ENCODE results near the gene BACH2. TPM values are rescaled to one million over a fixed set of nuclear protein-coding genes. Genes with fewer than 3 reads are reported as not detected.
A peak's percentile ranks its signal among the peaks of the same experiment; 100 is the strongest.

Gene BACH2
- total RNA-seq, 1 donor from 2014 or later = 2.1 TPM

DNA sequence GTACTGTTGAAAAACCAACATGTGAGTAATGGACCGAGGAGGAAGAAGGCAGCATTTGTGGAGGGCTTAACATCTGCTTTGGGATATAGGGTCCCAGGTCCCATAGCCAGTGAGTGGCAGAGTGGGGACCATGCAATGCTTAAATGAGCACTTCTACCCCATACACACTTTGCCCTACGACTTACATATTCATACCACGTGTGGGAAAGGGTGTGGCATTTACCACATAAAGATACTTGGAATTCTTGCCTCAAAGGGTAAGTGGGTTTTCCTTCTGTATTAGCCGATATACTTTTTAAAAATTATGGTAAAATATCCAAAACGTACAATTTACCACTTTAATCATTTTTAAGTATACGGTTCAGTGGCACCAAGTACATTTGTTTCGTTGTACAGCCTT lies 199.3 kb downstream of the BACH2 start:
- Histone ChIP-seq H3K27me3 (ENCODE audit: control insufficient read depth, insufficient read depth, low read length) (no peaks in the 10 kb centered on the region), H3K4me3 (ENCODE audit: low read depth, low read length) (no peak overlapping the region), H3K36me3 (ENCODE audit: control insufficient read depth, insufficient read depth, low read length) (no peaks in the 10 kb centered on the region)
- no peak for FAIRE-seq
- peak; percentile 64 for DNase-seq (ENCODE audit: low read depth)
- TF ChIP-seq, protein P1, sequence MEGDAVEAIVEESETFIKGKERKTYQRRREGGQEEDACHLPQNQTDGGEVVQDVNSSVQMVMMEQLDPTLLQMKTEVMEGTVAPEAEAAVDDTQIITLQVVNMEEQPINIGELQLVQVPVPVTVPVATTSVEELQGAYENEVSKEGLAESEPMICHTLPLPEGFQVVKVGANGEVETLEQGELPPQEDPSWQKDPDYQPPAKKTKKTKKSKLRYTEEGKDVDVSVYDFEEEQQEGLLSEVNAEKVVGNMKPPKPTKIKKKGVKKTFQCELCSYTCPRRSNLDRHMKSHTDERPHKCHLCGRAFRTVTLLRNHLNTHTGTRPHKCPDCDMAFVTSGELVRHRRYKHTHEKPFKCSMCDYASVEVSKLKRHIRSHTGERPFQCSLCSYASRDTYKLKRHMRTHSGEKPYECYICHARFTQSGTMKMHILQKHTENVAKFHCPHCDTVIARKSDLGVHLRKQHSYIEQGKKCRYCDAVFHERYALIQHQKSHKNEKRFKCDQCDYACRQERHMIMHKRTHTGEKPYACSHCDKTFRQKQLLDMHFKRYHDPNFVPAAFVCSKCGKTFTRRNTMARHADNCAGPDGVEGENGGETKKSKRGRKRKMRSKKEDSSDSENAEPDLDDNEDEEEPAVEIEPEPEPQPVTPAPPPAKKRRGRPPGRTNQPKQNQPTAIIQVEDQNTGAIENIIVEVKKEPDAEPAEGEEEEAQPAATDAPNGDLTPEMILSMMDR (IDR thresholded peaks at IDR 0.05; ENCODE audit: insufficient read depth, low read length, severe bottlenecking) = no peak

- Histone ChIP-seq H3K27me3 (ENCODE audit: control insufficient read depth, insufficient read depth, low read length) (no peaks in the 10 kb centered on the region), H3K4me3 (ENCODE audit: low read depth, low read length) (no peak overlapping the region), H3K36me3 (ENCODE audit: control insufficient read depth, insufficient read depth, low read length) (no peaks in the 10 kb centered on the region)
- TF ChIP-seq, protein P1 (IDR thresholded peaks at IDR 0.05; ENCODE audit: insufficient read depth, low read length, severe bottlenecking) = no peak
- DNase-seq (ENCODE audit: low read depth) (no peak), FAIRE-seq (no peak)
These were observed 199.8 kb downstream of the BACH2 start for GRCh38 chr6:90096818-90097217.

- FAIRE-seq (no peak), DNase-seq (ENCODE audit: low read depth) (no peak)
- H3K36me3 ChIP-seq (ENCODE audit: control insufficient read depth, insufficient read depth, low read length) = no peaks in the 10 kb centered on the region
- TF ChIP-seq, protein P1 (IDR thresholded peaks at IDR 0.05; ENCODE audit: insufficient read depth, low read length, severe bottlenecking) = no peak
- H3K4me3 ChIP-seq (ENCODE audit: low read depth, low read length) = no peak overlapping the region
- H3K27me3 ChIP-seq (ENCODE audit: control insufficient read depth, insufficient read depth, low read length) = no peaks in the 10 kb centered on the region
These were observed 200.9 kb downstream of the BACH2 start for GRCh38 chr6:90095788-90096187.

GRCh38 chr6:90095145-90095544 lies 201.5 kb downstream of the BACH2 start:
- DNase-seq (ENCODE audit: low read depth) (no peak), FAIRE-seq (no peak)
- H3K36me3 ChIP-seq (ENCODE audit: control insufficient read depth, insufficient read depth, low read length) = no peaks in the 10 kb centered on the region
- no peaks in the 10 kb centered on the region for H3K27me3 ChIP-seq (ENCODE audit: control insufficient read depth, insufficient read depth, low read length)
- TF ChIP-seq, protein P1 (IDR thresholded peaks at IDR 0.05; ENCODE audit: insufficient read depth, low read length, severe bottlenecking) = no peak
- no peak overlapping the region for H3K4me3 ChIP-seq (ENCODE audit: low read depth, low read length)

GRCh38 chr6:90093558-90094073 lies 203.0 kb downstream of the BACH2 start:
- H3K36me3 ChIP-seq (ENCODE audit: control insufficient read depth, insufficient read depth, low read length) = no peaks in the 10 kb centered on the region
- FAIRE-seq (no peak), DNase-seq (ENCODE audit: low read depth) (no peak)
- TF ChIP-seq, protein P1 (IDR thresholded peaks at IDR 0.05; ENCODE audit: insufficient read depth, low read length, severe bottlenecking) = no peak
- no peaks in the 10 kb centered on the region for H3K27me3 ChIP-seq (ENCODE audit: control insufficient read depth, insufficient read depth, low read length)
- H3K4me3 ChIP-seq (ENCODE audit: low read depth, low read length) = no peak overlapping the region

GRCh38 chr6:90090866-90091265 lies 205.8 kb downstream of the BACH2 start:
- no peak for FAIRE-seq
- no peak overlapping the region for H3K4me3 ChIP-seq (ENCODE audit: low read depth, low read length)
- TF ChIP-seq, protein P1 (IDR thresholded peaks at IDR 0.05; ENCODE audit: insufficient read depth, low read length, severe bottlenecking) = no peak
- H3K36me3 ChIP-seq (ENCODE audit: control insufficient read depth, insufficient read depth, low read length) = no peaks in the 10 kb centered on the region
- DNase-seq (ENCODE audit: low read depth) = no peak
- no peaks in the 10 kb centered on the region for H3K27me3 ChIP-seq (ENCODE audit: control insufficient read depth, insufficient read depth, low read length)

Measured in bronchial epithelial cell (primary cell).